Left lobe of liver (tissue), 2 donors: ENCODE results near the gene KL. TPM values are rescaled to one million over a fixed set of nuclear protein-coding genes. Genes with fewer than 3 reads are reported as not detected.

Source experiments
- ATAC-seq: fragments of 200-7000 bp; cut with Tn5 transposase; one replicate; pipeline ENCODE4 v1.9.1; 2020; ENCODE audit warnings: mild to moderate bottlenecking, moderate library complexity
- DNase-seq: peaks from one replicate; pipeline ENCODE4 v3.0.0-alpha.2; 2020; ENCODE audit warnings: low spot score
- total RNA-seq: library from RNA; stranded (reverse); gene quantifications from one replicate; pipeline ENCODE4 v1.2.1, GENCODE V29; 2021
- donor health status: DM: no; HTN: no; CAD: no; lungs with moderate emphysema.
- donor health status: DM: no; HTN: yes; CAD: no.

Gene KL
- total RNA-seq, result 0.05 TPM

GRCh38 chr13:33016414-33017322, at the start of gene KL:
KL (plus strand) TSS chr13:33016423; CDS start chr13:33016441, 18 bp downstream.
- DNase-seq (no peak), ATAC-seq (peak; percentile 52)

GRCh38 chr13:32967584-32968182, 48.5 kb upstream of the KL start:
- no peak for ATAC-seq
- DNase-seq, result no peak

GRCh38 chr13:32968316-32968715, 47.9 kb upstream of the KL start:
- ATAC-seq (no peak), DNase-seq (no peak)

DNA sequence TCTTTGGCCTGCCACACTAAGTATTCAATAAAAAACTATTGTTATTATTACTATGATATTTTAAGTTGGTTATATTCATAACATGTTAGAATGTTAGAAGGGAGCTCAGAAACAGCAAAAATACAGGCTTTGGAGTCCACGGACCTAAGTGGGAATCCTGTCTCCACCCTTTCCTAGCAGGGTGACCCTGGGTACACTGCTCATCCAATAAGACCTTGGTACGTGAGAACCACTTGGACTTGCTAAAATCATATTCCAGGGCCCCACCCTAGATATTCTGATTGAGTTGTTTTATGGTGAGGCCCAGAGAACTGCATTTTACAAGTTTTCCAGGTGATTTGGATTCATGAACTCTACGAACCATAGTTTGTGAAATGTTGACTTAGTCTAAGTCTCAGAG, 47.4 kb upstream of the KL start:
- no peak for DNase-seq
- no peak for ATAC-seq

DNA sequence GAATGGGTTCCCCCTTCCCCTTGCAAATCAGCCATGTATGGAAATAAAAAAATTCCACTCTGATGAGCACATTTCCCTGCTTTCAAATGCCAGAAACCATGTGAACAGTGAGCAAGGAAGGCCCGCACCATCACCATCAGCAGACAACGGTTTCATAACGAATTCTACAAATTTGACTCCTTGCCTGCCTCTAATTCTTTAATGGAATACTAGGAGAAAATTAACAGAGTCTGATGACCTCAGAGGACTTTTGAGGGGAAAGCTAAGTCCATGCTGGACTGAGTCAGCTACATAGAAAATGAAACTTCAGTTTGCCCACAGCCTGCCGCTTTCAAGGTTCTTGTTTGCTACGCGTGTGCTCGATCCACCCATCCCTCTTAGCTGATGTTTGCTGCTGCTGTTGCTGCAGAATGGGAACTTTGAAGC, 46.7 kb upstream of the KL start:
- no peak for DNase-seq
- ATAC-seq, result peak; percentile 73

GRCh38 chr13:32976056-32976805, 40.0 kb upstream of the KL start:
- DNase-seq (no peak), ATAC-seq (no peak)

GRCh38 chr13:32976912-32977311, 39.3 kb upstream of the KL start:
- DNase-seq (no peak), ATAC-seq (no peak)

DNA sequence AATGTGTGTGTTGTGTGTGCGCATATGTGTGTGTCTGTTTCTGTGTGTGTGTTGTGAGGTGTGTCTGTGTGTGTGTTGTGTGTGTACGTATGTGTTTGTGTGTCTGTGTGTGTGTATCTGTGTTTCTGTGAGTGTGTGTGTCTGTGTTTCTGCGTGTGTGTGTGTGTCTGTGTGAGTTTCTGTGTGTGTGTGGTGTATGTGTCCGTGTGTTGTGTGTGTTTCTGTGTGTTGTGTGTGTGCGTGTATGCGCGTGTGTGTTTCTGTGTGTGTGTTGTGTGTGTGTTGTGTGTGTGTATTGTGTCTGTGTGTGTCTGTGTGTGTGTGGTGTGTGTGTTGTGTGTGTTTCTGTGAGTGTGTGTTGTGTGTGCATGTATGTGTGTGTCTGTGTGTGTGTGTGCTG, 38.9 kb upstream of the KL start:
- no peak for DNase-seq
- ATAC-seq, result no peak

- DNase-seq (no peak), ATAC-seq (no peak)
These were observed 37.9 kb upstream of the KL start for GRCh38 chr13:32978278-32978677.

GRCh38 chr13:32983058-32983457, 33.2 kb upstream of the KL start:
- no peak for ATAC-seq

GRCh38 chr13:32984857-32985626, 31.2 kb upstream of the KL start:
- ATAC-seq, result no peak
- DNase-seq, result no peak

More at GRCh38 chr13:32983058-32983457, 33.2 kb upstream of the KL start:
- no peak for DNase-seq

DNA sequence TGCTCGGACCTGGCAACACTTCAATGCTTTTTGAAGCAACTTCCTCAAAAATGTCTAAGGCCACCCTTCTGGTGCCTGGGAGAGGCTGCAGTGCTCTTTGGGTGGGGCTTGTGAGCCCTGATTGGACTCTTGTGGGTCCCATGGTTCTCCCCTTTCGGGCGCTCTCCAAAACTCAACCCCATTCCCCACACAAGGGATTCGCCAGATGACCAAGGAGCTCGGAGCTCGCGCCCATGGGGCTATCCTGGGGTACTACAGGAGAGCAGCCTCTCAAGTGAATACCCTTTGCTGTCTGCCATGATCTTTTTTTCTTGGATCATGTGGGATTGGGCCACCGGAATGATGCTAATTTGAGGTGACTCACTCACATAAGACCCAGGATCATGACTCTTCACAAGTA, 29.7 kb upstream of the KL start:
- ATAC-seq, result no peak
- no peak for DNase-seq

DNA sequence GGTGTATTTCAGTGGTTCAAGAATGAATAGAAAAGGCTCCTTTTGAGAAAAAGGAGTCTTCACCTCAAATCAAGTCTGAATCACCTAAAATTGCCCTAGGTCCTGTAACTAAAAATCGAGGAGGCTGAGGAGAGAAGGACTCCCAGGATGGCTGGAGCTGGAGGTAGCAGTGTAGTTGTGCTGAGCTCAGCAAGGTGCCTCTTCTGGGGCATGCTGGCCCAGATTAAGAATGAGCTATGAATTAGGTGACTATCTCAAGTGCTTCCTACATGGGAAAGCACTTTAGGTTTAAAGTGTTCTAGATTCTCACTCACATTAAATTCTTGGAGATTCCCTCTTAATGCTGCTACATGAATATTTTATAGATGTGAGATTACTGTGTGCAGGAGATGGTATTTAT, 28.8 kb upstream of the KL start:
- DNase-seq (no peak), ATAC-seq (no peak)

- ATAC-seq, result no peak
- DNase-seq, result no peak
These were observed 27.5 kb upstream of the KL start for GRCh38 chr13:32988608-32989289.

GRCh38 chr13:32989290-32989667, 26.9 kb upstream of the KL start:
- DNase-seq, result no peak

DNA sequence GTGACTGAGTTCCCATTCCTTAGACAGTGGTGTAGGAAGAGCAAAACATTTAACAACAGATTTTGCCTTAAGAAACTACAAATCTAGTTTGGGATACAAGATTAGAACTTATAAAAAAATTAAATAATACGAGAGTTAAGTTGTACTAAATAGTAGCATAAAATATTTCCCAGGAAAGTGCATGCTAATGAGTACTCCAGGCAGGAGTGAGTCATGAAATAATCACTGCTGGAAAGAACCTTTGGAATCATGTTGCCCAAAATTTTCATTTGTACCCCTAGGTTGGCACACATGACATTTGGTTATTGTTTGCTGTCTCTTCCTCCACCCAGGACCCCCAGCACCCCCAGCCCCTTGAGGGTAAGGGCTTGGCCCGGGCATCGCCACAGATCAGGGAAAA, 26.3 kb upstream of the KL start:
- DNase-seq, result no peak
- ATAC-seq, result no peak

More at GRCh38 chr13:32989290-32989667, 26.9 kb upstream of the KL start:
- no peak for ATAC-seq

- ATAC-seq (no peak), DNase-seq (no peak)
These were observed 23.1 kb upstream of the KL start for GRCh38 chr13:32993145-32993544.

- ATAC-seq (no peak), DNase-seq (no peak)
These were observed 18.8 kb upstream of the KL start for GRCh38 chr13:32997399-32997798.

DNA sequence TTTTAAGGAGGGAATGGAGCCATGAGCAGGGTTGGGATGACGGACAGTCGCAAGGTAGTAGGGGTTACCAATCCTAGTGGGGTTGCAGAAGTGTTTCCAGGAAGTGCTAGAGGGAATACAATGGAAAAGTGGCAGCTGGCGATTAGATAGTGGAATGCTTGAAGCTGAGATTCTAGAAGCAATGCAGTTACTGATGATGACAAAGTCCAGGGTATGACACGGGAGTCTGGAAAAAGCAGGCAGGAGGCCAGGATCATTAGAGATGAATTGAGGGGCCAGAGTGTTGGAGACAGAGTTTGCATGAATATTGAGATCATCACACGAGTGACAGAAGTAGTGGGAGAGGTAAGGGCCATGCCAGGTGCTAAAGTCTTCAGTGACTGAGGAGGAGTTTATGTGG, 17.3 kb upstream of the KL start:
- ATAC-seq (no peak), DNase-seq (no peak)

DNA sequence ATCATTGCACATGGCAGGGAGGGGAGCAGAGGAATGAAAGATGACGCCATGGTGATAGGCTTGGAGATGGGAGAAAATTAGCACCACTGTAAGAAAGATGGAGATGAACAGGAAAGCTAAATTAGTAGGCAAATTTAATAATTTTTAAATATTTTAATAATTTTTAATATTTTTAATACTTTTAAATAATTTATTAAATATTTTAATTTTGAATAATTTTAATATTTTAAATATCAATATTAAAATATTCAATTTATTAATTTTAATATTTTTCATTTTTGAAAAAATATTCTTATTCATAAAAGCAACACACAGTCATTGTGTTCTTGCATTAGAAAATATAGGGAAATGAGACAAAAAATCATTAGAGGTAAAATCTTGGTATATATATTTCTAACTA, 15.9 kb upstream of the KL start:
- DNase-seq (no peak), ATAC-seq (no peak)
